ENCODE measurements around the gene HAUS8.
A peak's percentile ranks its signal among the peaks of the same experiment; 100 is the strongest.
"Not testable (repeated sequence)": the region's sequence is repeated elsewhere in the genome, so short reads cannot be mapped to it uniquely, and the experiment has no call there.

Gene HAUS8

DNA sequence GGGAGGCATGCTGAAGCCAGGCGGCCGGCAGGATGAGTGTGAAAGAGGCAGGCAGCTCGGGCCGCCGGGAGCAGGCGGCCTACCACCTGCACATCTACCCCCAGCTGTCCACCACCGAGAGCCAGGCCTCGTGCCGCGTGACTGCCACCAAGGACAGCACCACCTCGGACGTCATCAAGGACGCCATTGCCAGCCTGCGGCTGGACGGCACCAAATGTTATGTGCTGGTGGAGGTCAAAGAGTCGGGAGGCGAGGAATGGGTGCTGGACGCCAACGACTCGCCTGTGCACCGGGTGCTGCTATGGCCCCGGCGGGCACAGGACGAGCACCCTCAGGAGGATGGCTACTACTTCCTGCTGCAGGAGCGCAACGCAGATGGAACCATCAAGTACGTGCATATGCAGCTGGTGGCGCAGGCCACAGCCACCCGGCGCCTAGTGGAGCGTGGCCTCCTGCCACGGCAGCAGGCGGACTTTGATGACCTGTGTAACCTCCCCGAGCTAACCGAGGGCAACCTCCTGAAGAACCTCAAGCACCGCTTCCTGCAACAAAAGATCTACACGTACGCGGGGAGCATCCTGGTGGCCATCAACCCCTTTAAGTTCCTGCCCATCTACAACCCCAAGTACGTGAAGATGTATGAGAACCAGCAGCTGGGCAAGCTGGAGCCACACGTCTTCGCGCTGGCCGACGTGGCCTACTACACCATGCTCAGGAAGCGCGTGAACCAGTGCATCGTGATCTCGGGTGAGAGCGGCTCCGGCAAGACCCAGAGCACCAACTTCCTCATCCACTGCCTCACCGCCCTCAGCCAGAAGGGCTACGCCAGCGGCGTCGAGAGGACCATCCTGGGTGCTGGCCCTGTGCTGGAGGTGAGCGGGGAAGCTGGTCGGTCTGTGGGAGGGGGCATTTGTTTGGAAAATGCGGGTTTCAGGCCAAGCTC, 26.7 kb upstream of the HAUS8 start:
- DNase-seq, result no peak

DNA sequence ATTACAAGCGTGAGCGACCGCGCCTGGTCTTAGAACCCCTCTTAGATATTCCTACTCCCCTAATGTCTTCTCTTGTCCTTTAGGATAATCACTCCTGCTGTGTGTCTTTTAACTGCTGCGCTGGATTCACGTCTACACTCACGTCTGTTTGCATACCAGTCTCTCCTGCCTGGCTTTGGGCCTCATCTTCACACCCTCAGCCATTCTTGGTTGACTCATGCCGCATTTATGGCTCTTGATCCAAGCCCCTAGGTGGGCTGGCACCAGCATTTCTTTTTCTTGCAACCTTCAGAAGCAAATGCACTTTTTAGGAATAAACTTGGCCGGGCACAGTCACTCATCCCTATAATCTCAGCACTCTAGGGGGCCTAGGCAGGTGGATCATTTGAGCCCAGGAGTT, 23.1 kb upstream of the HAUS8 start:
- DNase-seq, result no peak

DNA sequence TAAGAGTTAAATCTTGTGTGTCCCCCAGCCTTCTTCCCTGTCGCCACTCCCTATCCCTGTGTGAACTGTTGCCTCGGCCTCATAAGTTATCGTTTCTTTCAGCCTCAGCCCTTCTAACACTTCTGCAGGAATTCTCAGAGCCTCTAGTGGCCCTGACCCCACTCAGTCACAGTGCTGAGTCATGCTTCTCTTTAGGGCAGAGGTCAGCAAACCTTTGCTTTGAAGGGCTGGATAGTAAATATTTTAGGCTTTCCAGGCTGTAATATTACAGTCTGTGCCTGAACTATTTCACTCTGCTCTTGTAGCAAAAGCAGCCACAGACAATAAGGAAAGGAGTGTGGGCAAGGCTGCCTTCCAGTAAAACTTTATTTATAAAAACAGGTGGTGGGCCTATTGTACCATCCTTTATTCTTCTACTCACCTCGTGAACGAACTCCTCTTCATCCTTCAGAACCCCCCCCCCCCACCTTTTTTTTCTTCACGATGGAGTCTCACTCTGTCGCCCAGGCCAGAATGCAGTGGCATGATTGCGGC, 22.4 kb upstream of the HAUS8 start:
- DNase-seq, result no peak

DNA sequence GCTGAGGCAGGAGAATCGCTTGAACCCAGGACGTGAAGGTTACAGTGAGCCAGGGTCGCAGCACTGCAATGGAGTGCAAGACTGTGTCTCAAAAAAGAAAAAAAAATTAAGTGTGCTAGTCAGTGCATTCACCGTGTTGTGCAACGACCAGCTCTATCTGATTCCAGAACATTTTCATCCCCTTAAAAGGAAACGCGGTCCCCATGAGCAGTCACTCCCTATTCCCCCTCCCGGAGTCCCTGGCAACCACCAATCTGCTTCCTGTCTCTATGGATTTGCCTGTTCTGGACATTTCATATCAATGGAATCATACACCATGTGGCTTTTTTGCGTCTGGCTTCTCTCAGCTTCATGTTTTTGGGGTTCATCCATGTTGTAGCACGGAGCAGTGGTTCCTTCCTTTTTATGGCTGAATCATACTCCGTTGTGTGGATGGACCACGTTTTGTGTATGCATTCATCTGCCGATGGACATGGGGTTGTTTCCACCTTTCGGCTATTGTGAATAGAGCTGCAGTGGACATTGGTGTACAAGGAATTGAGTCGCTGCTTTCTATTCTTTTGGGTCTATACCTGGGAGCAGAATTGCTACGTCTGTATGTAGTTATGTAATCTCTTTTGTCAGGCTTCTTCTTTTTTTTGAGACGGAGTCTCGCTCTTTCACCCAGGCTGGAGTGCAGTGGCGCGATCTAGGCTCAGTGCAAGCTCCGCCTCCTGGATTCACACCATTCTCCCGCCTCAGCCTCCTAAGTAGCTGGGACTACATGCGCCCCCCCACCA, 20.1 kb upstream of the HAUS8 start:
- no peak for DNase-seq

DNA sequence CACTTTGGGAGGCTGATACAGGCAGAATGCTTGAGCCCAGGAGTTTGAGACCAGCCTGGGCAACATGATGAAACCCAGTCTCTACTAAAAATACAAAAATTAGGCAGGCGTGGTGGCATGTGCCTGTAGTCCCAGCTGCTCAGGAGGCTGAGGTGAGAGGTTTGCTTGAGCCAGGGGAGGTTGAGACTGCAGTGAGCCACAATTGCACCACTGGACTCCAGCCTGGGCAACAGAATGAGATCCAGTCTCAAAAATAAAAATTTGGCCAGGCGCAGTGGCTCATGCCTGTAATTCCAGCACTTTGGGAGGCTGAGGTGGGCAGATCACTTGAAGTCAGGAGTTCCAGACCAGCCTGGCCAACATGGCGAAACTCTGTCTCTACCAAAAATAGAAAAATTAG, 19.4 kb upstream of the HAUS8 start:
- not testable (repeated sequence) for DNase-seq

DNA sequence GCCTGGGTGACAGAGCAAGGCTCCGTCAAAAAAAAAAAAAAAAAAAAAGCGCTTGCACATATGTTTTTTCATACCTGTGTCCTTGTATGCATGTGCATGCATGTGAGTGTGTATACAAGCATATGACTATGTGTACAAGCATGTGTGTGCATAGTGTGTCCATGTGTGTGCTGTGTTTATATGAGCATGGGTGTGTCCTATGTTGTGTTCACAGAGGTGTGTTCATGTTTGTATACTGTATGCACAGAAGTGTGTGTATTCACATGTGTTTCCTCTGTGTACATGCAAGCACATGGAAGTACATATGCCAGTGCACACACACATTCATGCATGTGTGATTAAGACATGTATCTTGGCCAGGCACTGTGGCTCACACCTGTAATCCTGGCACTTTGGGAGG, 17.4 kb upstream of the HAUS8 start:
- no peak for DNase-seq

DNA sequence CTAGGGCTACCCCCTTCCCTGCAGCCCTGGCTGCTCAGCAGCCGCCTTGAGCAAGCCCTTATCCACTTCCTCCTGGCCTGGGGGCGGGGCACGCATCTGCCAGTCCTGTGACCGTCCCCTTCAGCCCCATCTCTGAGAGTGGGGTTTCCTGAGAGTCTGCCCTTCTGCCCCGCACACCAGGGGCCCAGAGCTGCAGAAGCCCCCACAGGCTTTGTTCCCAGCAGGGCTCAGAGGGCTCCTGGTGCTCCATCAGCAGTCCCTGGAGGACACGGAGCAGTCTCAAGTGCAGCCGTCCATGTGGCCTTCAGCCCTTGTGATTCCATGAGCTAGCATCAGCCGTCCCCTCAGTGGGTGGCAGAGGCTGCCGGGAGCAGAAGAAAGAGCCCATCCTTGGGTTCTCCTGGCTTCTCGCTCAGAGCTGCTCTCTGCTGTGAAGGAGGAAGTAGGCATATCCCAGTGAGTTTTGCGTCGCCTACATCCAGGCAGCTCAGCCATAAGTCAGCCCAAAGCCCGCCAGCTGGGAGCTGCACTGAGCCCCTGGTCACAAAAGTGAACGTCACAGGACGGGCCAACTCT, 16.6 kb upstream of the HAUS8 start:
- no peak for DNase-seq

DNA sequence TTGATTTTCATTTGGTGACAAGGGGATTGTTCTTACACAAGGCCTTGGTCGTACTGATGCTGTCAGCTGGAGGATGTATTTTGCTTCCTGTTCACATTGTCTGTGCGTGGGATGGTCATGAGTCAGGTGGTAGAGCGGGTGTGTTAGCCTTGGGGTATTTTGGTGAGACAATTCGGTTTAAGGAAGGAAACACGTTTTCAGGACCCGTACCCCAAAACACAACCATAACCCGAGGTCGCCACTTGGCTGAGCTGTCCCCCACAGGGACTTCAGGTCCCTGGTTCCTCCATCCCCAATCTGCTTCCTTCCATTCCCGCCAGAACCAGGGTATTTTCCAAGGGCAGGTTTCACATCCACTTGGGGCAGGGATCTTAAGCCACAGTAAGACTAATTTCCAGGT, 15.3 kb upstream of the HAUS8 start:
- DNase-seq, result peak in 1 of 5 donors; percentile 27

DNA sequence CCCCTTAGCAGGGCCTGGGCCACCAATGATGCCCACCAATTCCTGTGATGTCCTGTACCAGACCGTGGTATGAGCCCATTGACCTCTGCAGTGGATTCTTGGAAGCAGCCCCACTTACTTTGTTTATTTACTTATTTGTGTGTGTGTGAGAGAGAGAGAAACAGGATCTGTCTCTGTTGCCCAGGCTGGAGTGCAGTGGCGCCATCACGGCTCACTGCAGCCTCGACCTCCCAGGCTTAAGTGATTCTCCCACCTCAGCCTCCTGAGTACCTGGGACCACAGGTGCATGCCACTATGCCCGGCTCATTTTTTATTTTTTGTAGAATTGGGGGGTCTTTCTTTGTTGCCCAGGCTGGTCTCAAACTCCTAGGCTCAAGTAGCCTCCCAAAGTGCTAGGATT, 13.3 kb upstream of the HAUS8 start:
- no peak for DNase-seq

DNA sequence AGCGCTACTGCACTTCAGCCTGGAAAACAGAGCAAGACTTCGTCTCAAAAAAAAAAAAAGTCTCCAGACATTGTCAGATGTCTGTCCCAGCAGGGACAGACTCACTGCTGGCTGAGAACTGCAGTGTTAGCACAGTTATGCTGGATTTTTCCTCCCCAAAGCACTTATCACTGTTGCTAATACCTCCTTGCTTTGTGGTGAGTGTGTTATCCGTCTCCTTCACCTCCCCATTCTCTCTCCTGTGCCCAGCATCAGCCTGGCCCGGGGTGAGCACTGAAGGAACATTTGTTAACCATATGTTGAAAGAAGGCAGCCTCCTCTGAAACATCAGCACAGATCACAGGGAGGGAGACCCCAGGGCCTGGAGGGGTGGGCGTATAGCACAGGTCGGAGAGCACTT, 11.6 kb upstream of the HAUS8 start:
- no peak for DNase-seq

DNA sequence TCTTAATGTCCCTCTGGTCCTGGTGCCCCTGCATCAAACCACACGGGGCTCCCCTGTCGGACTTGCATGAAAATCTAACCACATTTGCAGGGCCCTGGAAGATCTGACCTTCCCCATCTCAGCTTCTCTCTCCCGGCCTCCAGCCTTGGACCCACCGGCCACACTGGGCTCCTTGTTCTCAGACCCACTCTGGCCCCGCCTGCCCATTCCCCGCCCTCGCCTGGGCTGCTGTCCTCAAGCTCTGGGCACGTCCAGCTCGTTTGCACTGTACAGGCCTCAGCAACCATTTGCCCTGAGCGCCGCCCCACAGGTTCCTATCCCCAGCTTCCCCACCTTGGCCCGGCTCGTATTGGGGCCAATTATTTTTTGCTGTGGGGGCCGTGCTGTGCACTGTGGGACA, 10.9 kb upstream of the HAUS8 start:
- no peak for DNase-seq

DNA sequence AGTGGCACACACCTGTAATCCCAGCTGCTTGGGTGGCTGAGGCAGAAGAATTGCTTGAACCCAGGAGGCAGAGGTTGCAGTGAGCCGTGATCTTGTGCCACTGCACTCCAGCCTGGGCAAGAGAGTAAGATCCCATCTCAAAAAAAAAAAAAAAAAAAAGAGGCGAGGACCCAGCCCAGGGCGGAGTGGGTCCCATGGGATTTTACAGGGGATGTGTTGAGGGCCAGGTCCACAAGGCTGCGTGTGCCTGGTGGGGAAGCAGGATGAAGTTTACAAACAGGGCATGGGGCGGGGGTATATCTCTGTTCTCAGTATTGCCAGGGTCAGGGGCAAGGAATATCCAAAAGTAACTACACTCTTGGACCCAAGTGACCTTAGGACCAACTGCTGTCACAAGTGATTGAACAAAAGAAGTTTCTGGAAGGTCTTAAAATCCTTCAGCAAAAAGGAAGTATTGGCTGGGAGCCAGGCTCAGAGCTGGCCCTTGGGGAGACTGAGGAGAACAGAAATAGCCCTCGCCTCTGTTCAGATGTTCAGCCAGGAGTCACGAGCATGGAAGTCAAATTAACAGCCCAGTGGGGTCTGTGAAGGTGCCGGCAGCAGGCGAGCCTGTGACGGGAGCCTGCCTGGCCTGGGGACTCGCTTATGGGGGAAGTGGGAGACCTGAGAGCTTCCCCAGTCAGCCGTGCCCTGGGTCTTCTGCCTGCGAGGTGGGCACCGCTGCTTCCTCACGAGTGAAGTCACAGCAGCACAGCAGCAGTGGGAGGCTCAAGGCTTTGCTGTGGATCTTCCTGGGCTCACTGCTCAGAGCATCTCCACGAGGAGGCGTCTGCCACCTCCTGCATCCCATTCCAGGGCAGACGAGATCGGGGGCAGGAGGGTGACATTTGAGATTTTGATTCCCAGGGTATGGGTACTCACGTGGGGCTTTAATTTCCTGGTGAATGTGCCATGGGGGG, 6.7 kb upstream of the HAUS8 start:
- DNase-seq, result no peak

DNA sequence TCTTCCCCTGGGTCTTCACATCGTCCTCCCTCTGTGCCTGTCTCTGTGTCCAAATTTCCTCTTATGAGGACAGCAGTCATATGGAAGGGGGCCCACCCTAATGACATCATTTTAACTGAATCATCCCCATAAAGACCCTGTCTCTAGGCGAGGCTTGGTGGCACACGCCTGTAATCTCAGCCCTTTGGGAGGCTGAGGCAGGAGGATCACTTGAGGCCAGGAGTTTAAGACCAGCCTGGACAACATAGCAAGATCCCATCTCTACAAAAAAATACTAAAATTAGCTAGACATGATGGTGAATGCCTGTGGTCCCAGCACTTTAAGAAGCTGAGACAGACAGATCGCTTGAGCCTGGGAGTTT, 5.2 kb upstream of the HAUS8 start:
- DNase-seq, result no peak

DNA sequence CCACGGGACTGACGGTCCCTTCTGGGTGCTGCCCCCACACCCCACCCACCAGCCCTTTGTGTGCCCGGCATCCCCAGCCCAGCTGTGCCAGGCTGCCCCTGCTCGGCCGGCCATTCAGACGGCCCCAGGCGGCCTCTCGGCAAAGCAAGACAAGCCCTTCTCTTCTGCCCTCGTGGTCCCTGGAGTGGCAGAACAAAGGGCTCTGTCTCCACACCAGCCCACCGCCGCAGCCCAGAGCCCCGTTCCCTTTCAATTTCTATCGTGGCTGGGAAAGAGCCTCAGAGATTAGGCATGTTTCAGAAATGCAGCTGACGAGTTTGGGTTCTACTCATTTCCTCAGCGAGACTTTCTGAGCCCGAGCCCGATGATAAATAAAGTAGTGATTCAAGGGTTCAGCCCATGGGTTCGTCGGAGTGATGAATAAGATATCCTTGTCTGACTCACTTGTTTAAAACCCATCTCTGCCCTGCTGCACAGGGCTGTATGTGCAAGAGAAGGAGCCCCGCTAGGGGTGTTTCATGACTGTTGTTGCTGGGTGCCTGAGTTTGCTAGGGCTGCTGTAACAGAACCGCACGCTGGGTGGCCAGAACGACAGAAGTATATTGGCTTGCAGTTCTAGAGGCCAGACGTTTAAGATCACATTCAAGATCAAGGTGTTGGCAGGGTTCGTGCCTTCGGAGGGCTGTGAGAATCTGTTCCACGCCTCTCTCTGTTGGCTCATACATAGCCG, 4.6 kb upstream of the HAUS8 start:
- peak; percentile 25 to 85 (median 37) for DNase-seq

DNA sequence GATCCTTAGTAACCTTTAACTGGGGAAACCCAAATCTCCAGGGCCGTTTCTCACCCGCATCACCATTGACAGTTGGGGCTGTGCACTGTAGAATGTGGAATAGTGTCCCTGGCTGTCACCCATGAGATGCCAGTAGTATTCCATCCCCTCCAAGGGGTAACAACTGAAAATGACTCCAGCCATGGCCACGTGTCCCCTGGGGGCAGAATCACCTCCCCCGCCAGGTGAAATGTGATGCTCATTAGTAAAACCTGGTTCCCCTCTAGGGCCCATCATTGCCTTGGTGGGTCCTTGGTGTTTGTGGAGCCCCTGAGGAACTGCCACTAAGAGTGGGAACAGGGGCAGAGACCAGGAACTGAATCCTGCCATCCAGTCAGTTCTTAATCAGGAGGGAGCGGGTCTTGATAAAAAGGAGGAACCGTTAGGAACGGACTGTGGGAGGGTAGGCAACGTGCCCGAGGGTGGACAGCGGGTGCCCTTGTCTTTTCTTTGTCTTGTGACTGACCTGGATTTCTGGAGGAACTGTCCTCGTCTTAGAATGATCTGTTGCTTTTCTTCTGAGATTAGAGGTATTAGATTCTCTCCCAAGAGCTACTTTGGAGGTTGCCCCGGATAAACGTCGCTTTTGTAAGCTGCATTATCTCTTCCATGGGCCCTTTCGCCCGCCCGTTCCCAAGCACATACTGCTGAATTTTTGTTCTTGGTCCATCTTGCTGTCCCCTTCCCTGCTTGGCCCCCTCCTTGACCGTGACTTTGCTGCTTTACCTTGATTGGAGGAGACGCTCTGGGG, 3.9 kb upstream of the HAUS8 start:
- no peak for DNase-seq

DNA sequence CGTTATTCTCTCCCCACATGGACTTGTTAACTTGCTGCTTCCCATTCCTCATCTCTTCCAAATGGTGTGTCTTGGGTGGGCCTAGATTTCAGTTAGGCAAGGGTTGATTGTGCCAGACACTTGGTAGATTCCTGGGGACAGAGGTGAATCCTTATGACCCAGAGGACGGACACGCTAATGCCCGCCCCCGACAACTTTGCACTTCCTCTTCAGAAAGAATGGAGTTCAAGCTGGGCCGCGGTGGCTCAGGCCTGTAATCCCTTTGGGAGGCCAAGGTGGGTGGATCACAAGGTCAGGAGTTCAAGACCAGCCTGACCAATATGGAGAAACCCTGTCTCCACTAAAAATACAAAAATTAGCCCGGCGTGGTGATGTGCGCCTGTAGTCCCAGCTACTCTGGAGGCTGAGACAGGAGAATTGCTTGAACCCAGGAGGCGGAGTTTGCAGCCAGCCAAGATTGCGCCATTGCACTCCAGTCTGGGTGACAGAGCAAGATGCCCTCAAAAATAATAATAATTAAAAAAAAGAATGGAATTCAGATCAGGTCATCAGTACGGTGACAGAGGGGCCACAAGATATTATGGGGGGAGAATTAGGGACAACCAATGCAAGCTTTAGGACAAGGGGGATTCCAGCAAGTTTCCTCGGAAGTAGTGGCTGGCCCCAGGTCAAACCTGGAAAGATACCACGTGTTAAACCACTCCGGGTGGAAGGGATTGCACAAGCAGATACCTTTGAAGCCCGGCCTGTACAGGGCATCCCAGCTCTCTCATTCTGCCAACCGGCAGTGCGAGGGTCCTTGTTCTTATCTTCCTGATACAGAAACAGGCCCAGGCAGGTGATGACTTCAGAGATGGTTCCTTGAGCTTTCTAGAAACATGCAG, 3.0 kb upstream of the HAUS8 start:
- no peak for DNase-seq

DNA sequence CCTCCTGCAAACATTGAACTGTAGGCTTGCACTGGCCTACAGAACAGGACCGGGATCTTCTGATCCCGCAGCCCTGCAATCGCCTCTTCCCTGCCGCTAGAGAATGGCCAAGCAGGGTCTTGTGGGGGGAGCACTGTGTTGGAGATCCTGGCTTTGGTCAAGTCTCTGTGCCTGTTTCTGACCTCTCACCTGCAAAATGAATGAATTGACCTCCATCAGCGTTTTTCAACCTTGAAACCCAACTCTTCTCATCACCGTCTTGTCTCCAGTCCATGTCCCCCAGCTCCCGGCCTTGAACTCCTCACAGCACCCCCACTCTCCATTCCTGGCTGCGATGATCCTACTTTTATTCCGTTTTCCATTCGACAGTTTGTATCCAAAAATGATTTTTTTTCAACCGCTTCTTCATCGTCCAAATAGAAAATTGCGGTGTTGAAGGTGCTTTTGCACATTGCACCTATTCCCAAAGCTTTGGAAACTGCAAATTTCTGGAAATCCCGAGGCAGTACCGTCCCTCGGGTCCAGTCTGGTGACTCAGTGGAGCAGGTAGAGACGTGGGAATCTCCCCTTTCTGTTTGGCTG, 2.3 kb upstream of the HAUS8 start:
- no peak for DNase-seq

DNA sequence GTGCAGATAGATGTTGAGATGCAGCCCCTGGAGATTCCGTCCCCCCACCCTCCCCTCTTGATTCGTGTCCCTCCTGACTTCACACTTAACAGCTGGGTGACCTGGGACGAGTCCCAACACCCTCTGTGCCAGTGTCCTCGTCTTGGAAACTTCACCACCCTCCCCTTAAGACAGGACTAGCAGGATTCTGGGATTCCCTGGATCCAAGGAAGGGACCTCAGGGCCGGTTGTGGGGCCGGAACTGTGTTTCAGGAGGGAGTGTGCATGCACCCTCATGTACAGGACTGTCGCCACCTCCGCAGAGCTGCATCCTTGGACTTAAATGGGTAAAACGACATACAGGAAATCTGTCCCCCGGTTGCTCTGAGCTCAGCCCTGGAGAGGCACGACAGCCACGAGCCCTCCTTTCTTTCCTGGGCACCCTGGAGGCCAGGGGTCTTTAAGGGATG, 1.3 kb upstream of the HAUS8 start:
- DNase-seq, result peak in 1 of 5 donors; percentile 46

Measured in T-helper 1 cell (primary cell).